ENCODE measurements around the gene DAG1. TPM values are rescaled to one million over a fixed set of nuclear protein-coding genes. Genes with fewer than 3 reads are reported as not detected.

DAG1 gene
- total RNA-seq, 2 experiments from 2014 or later: 15.0 to 18.3 TPM

- peaks cover 39% of the 10 kb centered on the region for H3K36me3 Mint-ChIP-seq (ENCODE audit: low read depth)
- Histone ChIP-seq H3K4me1 (ENCODE audit: insufficient read depth, low read length) (no peaks in the 10 kb centered on the region), H3K27me3 (ENCODE audit: control insufficient read depth in 1 of 2, insufficient read depth in 2 of 2, low read length in 2 of 2) (no peaks in the 10 kb centered on the region), H3K9me3 (ENCODE audit: control insufficient read depth in 1 of 2, insufficient read depth in 1 of 2, low read length in 2 of 2) (no peaks in the 10 kb centered on the region), H3K36me3 (ENCODE audit: insufficient read depth, low read length) (peaks cover 34% of the 10 kb centered on the region), H3K4me3 (ENCODE audit: low read length) (no peak overlapping the region), H3K27ac (ENCODE audit: low read depth in 1 of 2, low read length in 2 of 2) (no peak overlapping the region)
- H3K4me3 Mint-ChIP-seq: no peak overlapping the region
- ChIA-PET CTCF (interaction anchor here (1.0 kb wide), 1 partner anchor 138 kb away, joined by 3 read pairs; no protein-coding TSS in a partner anchor), POLR2A (no interaction called here)
- H3K9me3 Mint-ChIP-seq: no peaks in the 10 kb centered on the region
- intact Hi-C loops (cut with DNase I, micrococcal nuclease): no loop called here
- DNase-seq (no peak), ATAC-seq (ENCODE audit: poor library complexity) (no peak)
- TF ChIP-seq, protein P1, sequence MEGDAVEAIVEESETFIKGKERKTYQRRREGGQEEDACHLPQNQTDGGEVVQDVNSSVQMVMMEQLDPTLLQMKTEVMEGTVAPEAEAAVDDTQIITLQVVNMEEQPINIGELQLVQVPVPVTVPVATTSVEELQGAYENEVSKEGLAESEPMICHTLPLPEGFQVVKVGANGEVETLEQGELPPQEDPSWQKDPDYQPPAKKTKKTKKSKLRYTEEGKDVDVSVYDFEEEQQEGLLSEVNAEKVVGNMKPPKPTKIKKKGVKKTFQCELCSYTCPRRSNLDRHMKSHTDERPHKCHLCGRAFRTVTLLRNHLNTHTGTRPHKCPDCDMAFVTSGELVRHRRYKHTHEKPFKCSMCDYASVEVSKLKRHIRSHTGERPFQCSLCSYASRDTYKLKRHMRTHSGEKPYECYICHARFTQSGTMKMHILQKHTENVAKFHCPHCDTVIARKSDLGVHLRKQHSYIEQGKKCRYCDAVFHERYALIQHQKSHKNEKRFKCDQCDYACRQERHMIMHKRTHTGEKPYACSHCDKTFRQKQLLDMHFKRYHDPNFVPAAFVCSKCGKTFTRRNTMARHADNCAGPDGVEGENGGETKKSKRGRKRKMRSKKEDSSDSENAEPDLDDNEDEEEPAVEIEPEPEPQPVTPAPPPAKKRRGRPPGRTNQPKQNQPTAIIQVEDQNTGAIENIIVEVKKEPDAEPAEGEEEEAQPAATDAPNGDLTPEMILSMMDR (IDR thresholded peaks at IDR 0.05): no peak
- no peaks in the 10 kb centered on the region for H3K27me3 Mint-ChIP-seq
- H3K27ac Mint-ChIP-seq: no peak overlapping the region
- H3K4me1 Mint-ChIP-seq (ENCODE audit: low read depth): no peaks in the 10 kb centered on the region
Measured at GRCh38 chr3:49533786-49534519, 63.9 kb downstream of the DAG1 start.

DNA sequence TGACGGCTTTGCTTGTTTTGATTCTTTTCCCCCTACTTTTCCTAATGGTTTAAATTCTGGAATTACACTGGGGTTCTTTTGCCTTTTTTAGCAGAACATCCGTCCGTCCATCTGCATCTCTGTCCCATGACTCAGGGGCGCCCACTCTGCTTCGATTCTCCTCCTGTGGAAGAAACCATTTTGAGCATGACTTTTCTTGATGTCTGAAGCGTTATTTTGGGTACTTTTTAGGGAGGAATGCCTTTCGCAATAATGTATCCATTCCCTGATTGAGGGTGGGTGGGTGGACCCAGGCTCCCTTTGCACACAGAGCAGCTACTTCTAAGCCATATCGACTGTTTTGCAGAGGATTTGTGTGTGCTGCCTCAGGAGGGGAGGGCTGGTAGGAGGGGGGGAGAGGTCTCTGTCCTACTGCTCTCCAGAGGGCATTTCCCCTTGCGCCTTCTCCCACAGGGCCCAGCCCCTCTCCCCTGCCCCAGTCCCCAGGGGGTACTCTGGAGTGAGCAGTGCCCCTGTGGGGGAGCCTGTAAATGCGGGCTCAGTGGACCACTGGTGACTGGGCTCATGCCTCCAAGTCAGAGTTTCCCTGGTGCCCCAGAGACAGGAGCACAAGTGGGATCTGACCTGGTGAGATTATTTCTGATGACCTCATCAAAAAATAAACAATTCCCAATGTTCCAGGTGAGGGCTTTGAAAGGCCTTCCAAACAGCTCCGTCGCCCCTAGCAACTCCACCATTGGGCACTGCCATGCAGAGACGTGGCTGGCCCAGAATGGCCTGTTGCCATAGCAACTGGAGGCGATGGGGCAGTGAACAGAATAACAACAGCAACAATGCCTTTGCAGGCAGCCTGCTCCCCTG, 64.7 kb downstream of the DAG1 start:
- no peaks in the 10 kb centered on the region for H3K4me1 Mint-ChIP-seq (ENCODE audit: low read depth)
- ATAC-seq (ENCODE audit: poor library complexity) (no peak), DNase-seq (no peak)
- TF ChIP-seq, protein P1 (IDR thresholded peaks at IDR 0.05): no peak
- no peaks in the 10 kb centered on the region for H3K27me3 Mint-ChIP-seq
- peaks cover 34% of the 10 kb centered on the region for H3K36me3 ChIP-seq (ENCODE audit: insufficient read depth, low read length)
- no peaks in the 10 kb centered on the region for H3K27me3 ChIP-seq (ENCODE audit: control insufficient read depth in 1 of 2, insufficient read depth in 2 of 2, low read length in 2 of 2)
- H3K4me3 Mint-ChIP-seq: no peak overlapping the region
- intact Hi-C loops (cut with DNase I, micrococcal nuclease): no loop called here
- no peak overlapping the region for H3K27ac ChIP-seq (ENCODE audit: low read depth in 1 of 2, low read length in 2 of 2)
- H3K36me3 Mint-ChIP-seq (ENCODE audit: low read depth): peaks cover 34% of the 10 kb centered on the region
- H3K9me3 ChIP-seq (ENCODE audit: control insufficient read depth in 1 of 2, insufficient read depth in 1 of 2, low read length in 2 of 2): no peaks in the 10 kb centered on the region
- H3K4me3 ChIP-seq (ENCODE audit: low read length): no peak overlapping the region
- H3K4me1 ChIP-seq (ENCODE audit: insufficient read depth, low read length): peaks cover 3% of the 10 kb centered on the region
- ChIA-PET POLR2A (no interaction called here), CTCF (interaction anchor here (1.0 kb wide), 1 partner anchor 137 kb away, joined by 3 read pairs; no protein-coding TSS in a partner anchor)
- H3K9me3 Mint-ChIP-seq: no peaks in the 10 kb centered on the region
- no peak overlapping the region for H3K27ac Mint-ChIP-seq

DNA sequence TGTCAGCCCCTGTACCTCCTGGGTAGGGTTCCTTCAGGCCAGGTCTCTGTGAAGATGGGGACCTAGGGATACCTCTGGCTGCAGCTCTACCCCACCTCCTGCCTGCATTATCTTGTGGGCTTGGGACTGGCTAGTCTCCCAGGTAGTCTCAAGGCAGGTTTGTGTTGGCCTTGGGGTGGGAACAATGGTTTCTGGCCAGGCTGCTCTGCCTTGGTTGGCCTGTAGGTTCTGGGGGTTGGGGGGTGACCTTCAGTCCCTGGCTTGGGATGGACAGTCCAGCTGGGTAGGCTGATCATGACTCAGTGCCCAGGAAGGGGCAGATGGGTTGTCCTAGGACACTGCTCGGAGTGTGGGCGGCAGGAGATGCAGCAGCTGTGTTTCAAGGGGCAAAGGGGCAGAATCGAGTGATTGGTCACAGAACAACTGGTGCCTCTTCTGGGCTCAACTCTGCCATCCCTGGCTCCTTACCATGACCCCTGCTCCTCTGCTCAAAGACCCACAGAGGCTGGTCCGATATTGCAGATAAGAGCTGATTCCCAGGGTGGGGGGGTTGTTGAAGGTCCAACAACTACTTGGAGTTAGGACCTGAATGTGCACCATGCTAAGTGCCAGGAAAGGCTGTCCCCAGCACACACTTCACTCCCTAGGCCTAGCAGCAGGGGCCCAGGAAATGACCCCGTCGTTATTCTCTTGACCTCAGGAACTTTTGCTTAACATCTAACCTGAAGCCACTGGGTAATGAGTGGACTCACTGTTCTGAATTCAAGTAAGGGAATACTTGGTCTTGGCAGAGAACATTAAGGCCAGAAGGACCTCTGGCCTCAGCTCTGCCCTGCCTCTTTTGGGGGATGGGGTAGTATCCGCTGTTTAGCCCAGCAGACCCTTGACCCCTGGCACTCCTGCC, 66.2 kb downstream of the DAG1 start:
- Mint-ChIP-seq H3K27me3 (no peaks in the 10 kb centered on the region), H3K4me1 (ENCODE audit: low read depth) (no peaks in the 10 kb centered on the region), H3K4me3 (no peak overlapping the region), H3K27ac (no peak overlapping the region), H3K9me3 (no peaks in the 10 kb centered on the region), H3K36me3 (ENCODE audit: low read depth) (peaks cover 22% of the 10 kb centered on the region)
- CTCF ChIA-PET: interaction anchor here (0.6 to 1.5 kb wide), 2 partner anchors 135 to 349 kb away, joined by 3 to 5 read pairs; no protein-coding TSS in a partner anchor
- peaks cover 11% of the 10 kb centered on the region for H3K4me1 ChIP-seq (ENCODE audit: insufficient read depth, low read length)
- POLR2A ChIA-PET: interaction anchor here (0.8 kb wide), 1 partner anchor 137 kb away, joined by 3 read pairs; no protein-coding TSS in a partner anchor
- TF ChIP-seq, protein P1 (IDR thresholded peaks at IDR 0.05): no peak
- H3K27ac ChIP-seq (ENCODE audit: low read depth in 1 of 2, low read length in 2 of 2): no peak overlapping the region
- no peaks in the 10 kb centered on the region for H3K27me3 ChIP-seq (ENCODE audit: control insufficient read depth in 1 of 2, insufficient read depth in 2 of 2, low read length in 2 of 2)
- DNase-seq: no peak
- H3K9me3 ChIP-seq (ENCODE audit: control insufficient read depth in 1 of 2, insufficient read depth in 1 of 2, low read length in 2 of 2): no peaks in the 10 kb centered on the region
- ATAC-seq (ENCODE audit: poor library complexity): no peak
- intact Hi-C loops (cut with DNase I, micrococcal nuclease): no loop called here
- peaks cover 25% of the 10 kb centered on the region for H3K36me3 ChIP-seq (ENCODE audit: insufficient read depth, low read length)
- H3K4me3 ChIP-seq (ENCODE audit: low read length): no peak overlapping the region
